ENCODE results near the gene OGG1.

GRCh38 chr3:9780910-9781309, 31.2 kb downstream of the OGG1 start:
- TF ChIP-seq CTCF (IDR thresholded peaks at IDR 0.05) = no peak
- TF ChIP-seq HOXA7 (CRISPR knock-in tag; IDR thresholded peaks at IDR 0.05) = no peak
- TF ChIP-seq HMGXB4 (CRISPR knock-in tag; IDR thresholded peaks at IDR 0.05; ENCODE audit: borderline replicate concordance) = no peak
- TF ChIP-seq CBX8 (IDR thresholded peaks at IDR 0.05) = no peak
- no peak for TF ChIP-seq POLR2A (IDR thresholded peaks at IDR 0.05; ENCODE audit: low read length)
- no peak for TF ChIP-seq CHD2 (IDR thresholded peaks at IDR 0.05; ENCODE audit: low read length, partially characterized antibody)
- no peak for TF ChIP-seq TP53 (CRISPR knock-in tag; IDR thresholded peaks at IDR 0.05)
- TF ChIP-seq CEBPB (IDR thresholded peaks at IDR 0.05) = no peak
- TF ChIP-seq MAX (IDR thresholded peaks at IDR 0.05) = no peak
- TF ChIP-seq RAD21 (conservative IDR thresholded peaks at IDR 0.05 in 1 of 2, IDR thresholded peaks at IDR 0.05 in 1 of 2) = no peak
- TF ChIP-seq EP300 (IDR thresholded peaks at IDR 0.05) = no peak
- TF ChIP-seq HDAC2 (IDR thresholded peaks at IDR 0.05) = no peak
- no peak for TF ChIP-seq MAZ (IDR thresholded peaks at IDR 0.05; ENCODE audit: borderline replicate concordance, low read depth, low read length)
